Stimulated activated naive CD4-positive, alpha-beta T cell treated with Interleukin-2 at 50 U/mL for 16 hours (primary cell): ENCODE results near the gene KRTAP2-2.

ENCODE experiments used
- DNase-seq: peaks from one replicate; lab custom pipeline; 2025; lab: John Stamatoyannopoulos, UW

Gene KRTAP2-2

GRCh38 chr17:41020336-41020735 is 34.7 kb downstream of the KRTAP2-2 start:
- no peak for DNase-seq

GRCh38 chr17:41019415-41019814 is 35.6 kb downstream of the KRTAP2-2 start:
- no peak for DNase-seq

- no peak for DNase-seq
These were observed 36.5 kb downstream of the KRTAP2-2 start for GRCh38 chr17:41018541-41018940.

DNA sequence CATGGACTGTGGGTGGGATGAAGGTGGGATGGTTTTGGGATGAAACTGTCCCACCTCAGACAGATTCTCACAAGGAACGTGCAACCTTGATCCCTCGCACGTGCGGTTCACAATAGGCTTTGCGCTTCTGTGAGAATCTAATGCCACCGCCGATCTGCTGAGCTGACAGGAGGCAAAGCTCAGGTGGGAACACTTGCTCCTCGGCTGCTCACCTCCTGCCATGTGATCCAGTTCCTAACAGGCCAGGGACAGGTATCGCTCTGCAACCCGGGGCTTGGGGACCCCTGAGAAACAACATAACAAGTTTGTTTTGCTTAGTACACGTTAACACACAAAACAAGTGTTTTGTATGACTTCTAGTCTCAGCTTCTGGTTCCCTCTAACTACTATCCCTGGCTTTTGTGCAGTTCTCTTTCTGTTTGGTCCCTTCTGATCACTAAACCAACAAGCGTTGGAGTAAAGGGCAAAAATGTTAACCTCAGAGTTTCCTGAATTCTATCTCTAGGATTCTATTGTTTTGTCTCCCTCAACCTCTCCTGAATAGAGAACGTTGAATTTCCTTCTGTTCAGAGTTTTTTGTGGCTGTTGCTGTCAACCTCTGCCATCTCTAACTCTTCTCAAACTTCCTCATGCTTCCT is 38.3 kb downstream of the KRTAP2-2 start:
- no peak for DNase-seq

DNA sequence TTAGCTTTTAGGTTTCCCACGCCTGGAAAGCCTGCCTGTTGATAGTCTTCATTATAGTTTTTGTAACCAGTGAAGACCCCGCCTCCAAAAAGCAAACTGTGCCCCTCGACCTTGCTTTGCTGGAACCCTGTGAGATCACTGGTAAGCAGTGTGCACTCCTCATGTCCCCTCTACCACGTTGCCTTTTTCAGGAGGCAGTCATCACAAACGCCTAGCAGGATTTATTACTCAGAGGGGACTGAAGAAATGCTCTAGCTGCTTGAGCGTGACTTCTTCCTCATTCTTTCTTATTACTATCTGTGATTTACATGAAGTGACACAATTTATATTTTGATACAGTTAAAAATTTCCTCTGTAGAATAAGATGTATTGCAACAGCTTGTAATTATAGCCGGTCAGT is 39.6 kb downstream of the KRTAP2-2 start:
- no peak for DNase-seq

- DNase-seq, result no peak
These were observed 41.4 kb downstream of the KRTAP2-2 start for GRCh38 chr17:41013606-41014005.

GRCh38 chr17:41013181-41013580 is 41.8 kb downstream of the KRTAP2-2 start:
- no peak for DNase-seq

- DNase-seq, result no peak
These were observed 42.5 kb downstream of the KRTAP2-2 start for GRCh38 chr17:41012326-41013120.

DNA sequence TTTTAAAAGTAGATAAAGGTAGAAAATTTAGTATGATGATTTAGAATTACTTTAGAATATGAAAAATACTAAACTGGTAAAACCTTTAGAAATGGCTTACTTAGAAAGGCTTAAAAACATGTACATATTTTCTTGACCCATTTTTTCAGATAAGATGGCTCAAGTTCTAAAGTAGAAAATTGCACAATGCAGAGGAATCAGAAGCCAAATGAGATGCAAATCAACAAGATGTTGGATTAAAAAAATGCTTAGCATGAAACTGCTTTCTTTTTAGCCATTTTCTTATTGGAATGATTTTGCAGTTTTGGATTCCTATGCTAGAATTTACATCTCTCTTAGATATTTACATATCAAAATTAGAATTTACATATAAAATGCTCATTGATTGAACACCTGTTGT is 44.6 kb downstream of the KRTAP2-2 start:
- no peak for DNase-seq

DNA sequence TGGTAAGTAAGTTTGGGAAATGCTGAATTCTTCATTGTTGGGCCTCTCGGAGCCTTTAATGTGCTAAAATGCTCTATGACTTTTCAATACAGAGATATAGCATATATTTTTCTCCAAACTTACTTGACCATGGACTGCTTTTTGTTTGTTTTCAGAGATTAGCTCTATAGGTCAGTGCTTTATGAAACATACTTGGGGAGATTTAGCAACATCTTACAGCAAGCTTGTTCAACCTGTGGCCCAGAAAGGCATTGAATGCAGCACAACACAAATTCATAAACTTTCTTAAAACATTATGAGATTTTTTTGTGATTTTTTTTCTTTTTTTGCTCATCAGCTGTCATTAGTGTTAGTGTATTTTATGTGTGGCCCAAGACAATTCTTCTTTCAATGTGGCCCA is 45.1 kb downstream of the KRTAP2-2 start:
- no peak for DNase-seq

GRCh38 chr17:41009301-41009760 is 45.7 kb downstream of the KRTAP2-2 start:
- DNase-seq, result no peak

- no peak for DNase-seq
These were observed 46.2 kb downstream of the KRTAP2-2 start, which contains the start of gene KRTAP3-1 for GRCh38 chr17:41008811-41009210. Gene KRTAP3-1 (minus strand): TSS chr17:41009128. CDS start chr17:41009074, 54 bp downstream.
